ENCODE data around the gene OR2Y1.
"Not testable (repeated sequence)": the region's sequence is repeated elsewhere in the genome, so short reads cannot be mapped to it uniquely, and the experiment has no call there.

Gene OR2Y1

GRCh38 chr5:180739958-180740357 is at the start of gene OR2Y1:
Gene OR2Y1, minus strand, starts transcription at chr5:180740058. Its CDS starts 0 bp downstream, at chr5:180740058.
- no peak for DNase-seq

- DNase-seq, result not testable (repeated sequence)
These were observed 49.0 kb upstream of the OR2Y1 start for GRCh38 chr5:180788651-180789410.

GRCh38 chr5:180787711-180788431 is 48.0 kb upstream of the OR2Y1 start:
- no peak for DNase-seq

- DNase-seq, result no peak
These were observed 46.9 kb upstream of the OR2Y1 start for GRCh38 chr5:180786531-180787398.

- DNase-seq, result no peak
These were observed 46.0 kb upstream of the OR2Y1 start for GRCh38 chr5:180785794-180786221.

- no peak for DNase-seq
These were observed 45.4 kb upstream of the OR2Y1 start for GRCh38 chr5:180785121-180785781.

GRCh38 chr5:180784497-180785097 is 44.7 kb upstream of the OR2Y1 start:
- DNase-seq, result peak; percentile 57

GRCh38 chr5:180783340-180784052 is 43.6 kb upstream of the OR2Y1 start:
- DNase-seq, result no peak

- DNase-seq, result no peak
These were observed 42.9 kb upstream of the OR2Y1 start for GRCh38 chr5:180782748-180783147.

GRCh38 chr5:180781900-180782326 is 42.1 kb upstream of the OR2Y1 start:
- DNase-seq, result not testable (repeated sequence)

- DNase-seq, result no peak
These were observed 40.2 kb upstream of the OR2Y1 start for GRCh38 chr5:180779985-180780610.

- DNase-seq, result no peak
These were observed 37.6 kb upstream of the OR2Y1 start for GRCh38 chr5:180777475-180777874.

GRCh38 chr5:180776376-180776775 is 36.5 kb upstream of the OR2Y1 start:
- no peak for DNase-seq

- DNase-seq, result no peak
These were observed 35.8 kb upstream of the OR2Y1 start for GRCh38 chr5:180775624-180776023.

GRCh38 chr5:180771839-180772238 is 32.0 kb upstream of the OR2Y1 start:
- DNase-seq, result no peak

- DNase-seq, result no peak
These were observed 30.0 kb upstream of the OR2Y1 start for GRCh38 chr5:180769821-180770220.

- no peak for DNase-seq
These were observed 15.7 kb upstream of the OR2Y1 start for GRCh38 chr5:180755601-180756000.

GRCh38 chr5:180744253-180744652 is 4.4 kb upstream of the OR2Y1 start:
- no peak for DNase-seq

GRCh38 chr5:180742727-180743126 is 2.9 kb upstream of the OR2Y1 start:
- DNase-seq, result no peak

- not testable (repeated sequence) for DNase-seq
These were observed 1.1 kb upstream of the OR2Y1 start for GRCh38 chr5:180740953-180741352.

GRCh38 chr5:180739271-180739670 is 587 bp downstream of the OR2Y1 start:
- DNase-seq, result no peak
